GM19324 (cell line): ENCODE data around the gene CERK.
"Not testable (repeated sequence)": the region's sequence is repeated elsewhere in the genome, so short reads cannot be mapped to it uniquely, and the experiment has no call there.

ENCODE experiments used
- ATAC-seq: cut with Tn5 transposase; IDR thresholded peaks from one replicate; pipeline ENCODE4 v1.9.1; 2021; ENCODE audit warnings: mild to moderate bottlenecking, moderate library complexity; ENCODE audit not compliant: unreplicated experiment, low FRiP score

The CERK gene

DNA sequence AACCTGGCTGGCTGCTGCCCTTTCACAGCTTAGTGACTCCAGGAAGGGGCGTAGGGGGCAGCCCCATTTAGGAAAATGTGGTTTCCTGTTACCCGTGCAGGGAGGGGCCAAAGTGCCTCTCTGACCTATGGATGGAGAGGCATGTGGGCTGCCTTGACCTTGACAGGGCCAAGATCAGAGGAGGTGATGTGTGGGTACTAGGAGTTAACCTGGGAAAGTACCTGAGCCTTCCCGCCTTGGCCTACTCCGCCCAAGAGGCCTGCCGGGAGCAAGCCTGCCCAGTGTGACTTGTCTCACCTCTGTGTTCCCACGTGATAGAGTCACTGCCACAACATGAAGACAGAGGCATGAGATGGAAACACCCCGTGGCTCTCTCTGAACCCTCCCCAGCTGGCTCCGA lies 84.5 kb downstream of the CERK start:
- no peak for ATAC-seq

DNA sequence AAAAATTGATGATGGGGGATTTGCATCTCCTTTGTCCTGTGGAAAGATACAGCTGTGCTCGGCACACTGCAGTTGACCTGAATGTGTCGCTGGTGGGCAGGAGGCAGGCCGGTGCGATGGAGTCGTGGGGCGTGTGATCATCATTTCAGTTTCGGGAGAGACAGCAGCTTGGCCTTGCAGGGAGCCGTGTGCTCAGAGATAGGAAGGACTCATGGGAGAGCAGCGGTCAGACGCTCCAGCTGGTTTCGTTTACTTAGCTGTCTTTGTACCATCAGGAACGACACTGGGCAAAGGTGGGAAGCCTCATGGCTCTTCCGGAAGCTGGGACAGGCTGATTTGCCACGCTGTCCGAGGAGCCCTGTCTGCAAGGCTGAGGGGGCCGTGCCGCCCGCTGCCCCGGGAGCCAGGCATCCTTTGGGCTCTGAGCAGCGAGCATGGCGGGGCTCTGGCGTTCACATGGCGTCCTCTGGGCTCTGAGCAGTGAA lies 85.2 kb downstream of the CERK start:
- ATAC-seq, result no peak

DNA sequence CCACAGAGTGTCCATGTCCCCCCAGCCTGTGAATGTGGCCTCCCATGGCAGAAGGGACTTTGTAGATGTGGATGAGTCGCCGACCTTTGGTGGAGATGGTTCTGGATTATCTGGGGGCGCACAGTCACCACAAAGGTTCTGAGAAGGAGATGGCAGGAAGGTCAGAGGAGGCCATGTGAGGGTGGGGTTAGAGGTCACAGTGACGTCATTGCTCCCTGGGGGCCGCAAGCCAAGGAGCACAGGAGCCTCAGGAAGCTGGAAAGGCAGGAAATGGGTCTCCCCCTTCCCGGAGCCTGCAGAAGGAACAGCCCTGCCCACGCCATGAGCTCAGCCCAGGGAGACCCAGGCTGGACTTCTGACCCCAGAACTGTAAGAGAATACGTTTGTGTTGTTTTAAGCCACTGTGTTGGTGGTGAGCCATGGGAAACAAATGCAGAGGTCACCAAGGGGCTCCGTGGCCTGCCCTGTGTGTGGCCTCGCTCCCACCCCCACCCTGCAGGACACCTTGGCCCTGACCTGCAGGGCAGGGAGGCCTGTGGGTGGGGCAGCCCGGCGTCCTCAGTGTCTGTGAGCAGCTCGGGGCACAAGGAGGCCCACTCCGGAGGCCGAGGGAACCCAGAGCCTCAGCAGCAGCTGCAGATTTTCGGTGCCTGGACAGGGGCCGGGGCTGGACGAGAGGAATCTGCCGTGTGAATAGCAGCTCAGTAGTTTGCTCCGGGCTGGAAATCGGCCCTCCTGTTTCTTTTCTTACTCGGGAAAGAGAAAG lies 85.8 kb downstream of the CERK start:
- no peak for ATAC-seq

DNA sequence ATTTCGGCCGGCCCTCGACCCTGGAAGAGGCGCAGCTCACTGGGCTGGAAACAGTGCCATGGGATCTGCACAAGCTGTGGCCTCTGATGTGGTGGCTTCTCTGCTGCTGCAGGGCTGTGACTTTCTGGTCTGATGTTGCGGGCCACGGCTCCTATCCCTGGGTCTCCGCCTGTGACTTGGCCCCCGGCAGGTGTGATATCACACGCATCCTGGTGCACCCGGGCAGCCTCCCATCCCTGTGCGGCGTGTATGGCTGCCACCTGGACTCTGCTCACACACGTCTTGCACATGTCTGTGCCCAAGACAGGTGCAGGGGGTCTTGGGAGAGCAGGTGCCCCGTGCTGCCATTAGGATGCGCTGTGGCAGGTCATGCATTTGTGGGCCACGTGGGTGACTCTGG lies 86.7 kb downstream of the CERK start:
- no peak for ATAC-seq

DNA sequence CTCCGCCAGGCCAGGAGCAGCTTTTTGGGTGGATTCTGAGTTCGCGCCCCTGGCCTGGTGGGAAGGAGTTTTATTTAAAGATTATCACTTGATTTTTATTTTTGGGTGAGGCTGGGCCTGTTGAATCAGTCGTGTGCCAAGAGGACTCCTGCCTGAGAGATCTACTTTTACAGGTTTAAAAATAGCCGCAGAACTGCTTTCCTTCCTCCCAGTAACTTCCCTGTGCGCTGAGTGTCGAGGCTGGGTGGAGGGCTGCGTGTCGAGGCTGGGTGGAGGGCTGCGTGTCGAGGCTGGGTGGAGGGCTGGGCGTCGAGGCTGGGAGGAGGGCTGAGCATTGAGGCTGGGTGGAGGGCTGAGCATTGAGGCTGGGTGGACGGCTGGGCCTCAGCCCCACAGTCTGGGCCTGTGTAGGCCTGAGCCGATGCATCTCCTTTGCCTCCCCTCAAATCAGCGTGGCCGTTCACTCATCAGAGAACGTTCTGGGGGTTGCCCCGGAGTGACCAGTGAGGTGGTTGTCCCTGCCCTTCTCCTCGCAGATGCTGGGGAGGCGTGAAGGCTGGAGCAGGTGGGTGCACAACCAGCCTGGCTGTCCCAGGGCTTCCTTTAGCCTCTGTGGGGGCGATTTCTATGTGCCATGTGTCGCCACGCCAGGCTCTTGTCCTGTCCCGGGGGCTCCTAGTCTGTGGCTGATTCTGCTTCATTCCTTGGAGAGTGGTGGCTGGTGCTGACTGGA lies 87.8 kb downstream of the CERK start:
- no peak for ATAC-seq

DNA sequence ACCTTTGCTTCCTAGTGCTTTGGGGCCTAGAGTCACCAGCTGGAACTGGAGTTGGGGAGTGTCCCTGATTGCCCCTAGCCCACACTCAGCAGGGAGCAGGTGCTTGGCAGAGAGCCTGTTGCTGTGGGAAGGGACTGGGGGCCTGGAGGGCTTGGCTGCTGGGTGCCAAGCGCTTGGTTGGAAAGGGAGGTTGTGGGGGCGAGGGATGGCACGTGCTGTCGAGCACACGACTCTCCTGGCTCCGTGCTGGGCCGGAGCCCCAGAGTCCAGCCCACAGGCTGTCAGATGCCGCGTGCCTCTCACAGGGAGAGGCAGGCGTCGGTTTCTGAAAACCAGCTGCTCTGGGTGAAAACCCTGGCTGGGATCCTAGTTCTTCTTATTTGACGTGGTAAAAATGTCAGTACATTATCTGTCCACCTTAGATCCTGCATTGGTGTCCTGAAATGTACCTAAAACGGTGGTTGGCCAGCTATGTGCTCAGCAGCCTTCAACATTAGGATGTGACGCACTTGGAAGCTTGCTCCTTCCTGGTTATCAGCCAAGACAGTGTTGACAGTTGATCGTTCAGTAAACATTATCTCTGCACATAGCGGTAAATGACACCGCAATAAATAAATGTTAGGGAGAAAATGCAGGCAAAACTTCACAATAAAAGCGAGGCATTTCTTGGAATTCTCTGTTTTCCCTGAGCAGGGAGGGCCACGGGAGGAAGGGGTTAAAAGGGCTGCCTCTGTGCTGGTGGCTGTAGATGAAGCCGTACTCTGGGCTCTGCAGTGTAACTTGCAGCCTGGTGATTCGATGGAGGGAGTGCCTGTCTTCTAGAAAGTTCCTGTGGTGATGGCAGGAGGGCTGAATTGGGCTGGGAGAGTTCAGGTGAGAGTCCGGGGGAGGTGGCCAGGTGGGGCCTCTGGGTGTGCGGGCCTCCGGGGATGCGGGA lies 88.6 kb downstream of the CERK start:
- ATAC-seq, result no peak

DNA sequence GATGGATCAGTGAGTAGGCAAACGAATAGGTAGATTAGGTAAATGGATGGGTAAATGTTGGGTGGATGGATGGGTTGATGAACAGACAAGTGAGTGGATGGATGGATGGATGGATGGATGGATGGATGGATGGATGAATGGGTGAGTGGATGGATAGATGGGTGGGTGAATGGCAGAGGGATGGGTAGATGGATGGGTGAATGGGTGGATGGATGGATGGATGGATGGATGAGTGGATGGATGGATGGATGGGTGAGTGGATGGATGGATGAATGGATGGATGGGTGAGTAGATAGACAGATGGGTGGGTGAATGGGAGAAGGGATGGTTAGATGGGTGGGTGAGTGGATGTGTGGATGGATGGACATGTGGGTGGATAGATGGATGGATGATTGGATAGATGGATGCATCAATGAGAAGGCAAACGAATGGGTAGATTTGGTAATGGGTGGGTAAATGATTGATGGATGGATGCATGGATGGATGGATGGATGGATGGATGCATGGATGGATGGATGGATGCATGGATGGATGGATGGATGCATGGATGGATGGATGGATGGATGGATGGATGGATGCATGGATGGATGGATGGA lies 89.7 kb downstream of the CERK start:
- not testable (repeated sequence) for ATAC-seq

DNA sequence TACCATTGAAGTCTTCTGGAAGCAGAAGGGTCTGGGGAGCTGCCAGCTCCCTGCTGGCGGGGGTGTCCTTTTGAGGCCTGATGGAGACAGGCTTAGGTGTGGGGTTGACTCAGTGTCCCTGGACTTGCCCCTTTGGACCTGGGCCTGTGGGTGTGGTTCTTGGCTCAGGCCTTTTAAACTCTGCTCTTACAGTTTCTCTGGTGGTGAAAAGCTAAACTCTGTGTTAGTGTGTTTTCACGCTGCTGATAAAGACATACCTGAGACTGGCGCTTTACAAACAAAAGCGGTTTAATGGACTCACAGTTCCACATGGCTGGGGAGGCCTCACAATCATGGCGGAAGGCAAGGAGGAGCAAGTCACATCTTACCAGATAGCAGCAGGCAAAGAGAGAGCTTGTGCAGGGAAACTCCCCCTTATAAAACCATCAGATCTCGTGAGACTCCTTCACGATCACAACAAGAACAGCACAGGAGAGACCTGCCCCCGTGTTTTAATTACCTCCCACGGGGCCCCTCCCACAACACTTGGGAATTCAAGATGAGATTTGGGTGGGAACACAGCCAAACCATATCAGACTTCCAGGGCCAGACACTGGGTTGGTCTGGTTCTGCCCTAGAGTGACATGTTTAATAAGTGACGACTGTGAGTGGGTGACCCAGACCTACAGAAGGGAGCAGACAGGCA lies 91.4 kb downstream of the CERK start:
- no peak for ATAC-seq

DNA sequence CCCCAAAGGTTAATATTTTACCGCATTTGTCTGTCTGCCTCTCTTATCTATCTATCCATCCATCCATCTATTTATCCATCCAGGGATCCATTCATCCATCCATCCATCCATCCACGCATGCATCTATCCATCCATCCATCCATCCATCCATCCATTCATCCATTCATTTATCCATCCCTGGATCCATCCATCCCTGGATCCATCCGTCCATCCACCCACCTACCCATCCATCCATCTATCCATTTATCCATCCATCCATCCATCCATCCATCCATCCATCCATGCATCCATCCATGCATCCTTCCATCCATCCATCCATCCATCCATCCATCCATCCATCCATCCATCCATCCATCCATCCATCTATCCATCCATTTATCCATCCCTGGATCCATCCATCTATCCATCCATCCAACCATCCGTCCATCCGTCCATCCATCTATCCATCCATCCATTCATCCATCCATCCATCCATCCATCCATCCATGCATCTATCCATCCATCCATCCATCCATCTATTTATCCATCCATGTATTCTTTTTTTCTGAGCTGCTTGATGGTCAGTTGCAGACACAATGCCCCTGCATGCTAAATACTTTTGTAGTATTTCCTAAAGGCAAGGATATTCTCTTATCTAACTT lies 95.1 kb downstream of the CERK start:
- ATAC-seq, result not testable (repeated sequence)

DNA sequence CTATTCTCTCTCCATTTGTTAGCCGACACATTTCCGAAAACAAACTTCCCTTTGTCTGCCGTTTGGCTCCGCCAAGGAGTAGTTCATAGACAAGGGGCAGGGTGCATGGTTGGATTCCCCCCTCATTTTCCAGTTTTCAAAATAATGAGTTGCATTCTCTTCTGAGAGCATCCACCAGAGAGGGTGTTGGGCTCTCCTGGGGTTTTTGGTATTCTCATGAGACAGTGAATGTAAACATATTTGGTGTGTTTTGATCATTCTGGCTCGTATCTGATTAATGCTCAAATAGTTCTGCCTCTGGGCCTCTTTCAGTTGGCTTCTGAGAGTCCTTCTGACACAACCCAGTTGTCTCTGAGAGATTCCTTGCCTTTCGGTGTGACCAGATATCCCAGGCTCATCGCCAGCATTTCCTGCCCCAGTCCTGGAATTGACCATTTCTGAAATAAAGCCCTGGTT lies 96.2 kb downstream of the CERK start:
- ATAC-seq, result no peak

DNA sequence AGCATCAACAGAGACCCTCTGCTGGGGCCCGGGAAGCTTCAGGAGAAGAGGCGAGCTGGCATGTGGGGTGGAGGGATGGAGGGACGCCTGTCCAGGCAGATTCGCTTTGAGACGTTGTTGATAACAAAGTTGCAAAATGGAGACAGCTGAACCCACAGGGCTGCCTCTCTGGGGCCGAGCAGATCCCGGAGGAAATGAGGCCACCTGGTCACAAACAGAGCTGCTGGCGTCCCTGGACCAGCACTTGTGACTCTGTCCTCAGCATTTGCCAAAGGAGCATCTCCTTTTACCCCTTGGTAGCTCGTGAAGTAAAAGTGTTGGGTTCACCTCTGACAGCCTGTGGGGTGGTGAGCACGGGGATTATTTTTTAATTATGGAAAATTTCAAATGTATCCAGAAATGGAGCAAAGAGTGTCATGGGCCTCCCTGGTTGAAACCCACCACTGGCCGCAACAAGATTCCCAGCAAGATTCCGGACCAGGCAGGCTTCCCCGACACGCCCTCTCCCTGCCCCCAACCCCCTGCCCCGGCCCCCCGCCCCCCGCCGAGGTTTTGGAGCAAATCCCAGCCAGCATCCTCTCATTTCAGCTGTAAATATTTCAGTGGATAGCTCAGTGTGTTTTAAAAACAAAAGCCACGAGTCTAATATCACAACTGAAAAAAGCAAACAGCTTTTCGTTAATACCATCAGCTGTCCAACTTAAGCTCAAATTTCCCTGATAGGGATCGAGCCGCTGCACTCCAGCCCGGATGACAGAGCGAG lies 97.6 kb downstream of the CERK start:
- ATAC-seq, result no peak

DNA sequence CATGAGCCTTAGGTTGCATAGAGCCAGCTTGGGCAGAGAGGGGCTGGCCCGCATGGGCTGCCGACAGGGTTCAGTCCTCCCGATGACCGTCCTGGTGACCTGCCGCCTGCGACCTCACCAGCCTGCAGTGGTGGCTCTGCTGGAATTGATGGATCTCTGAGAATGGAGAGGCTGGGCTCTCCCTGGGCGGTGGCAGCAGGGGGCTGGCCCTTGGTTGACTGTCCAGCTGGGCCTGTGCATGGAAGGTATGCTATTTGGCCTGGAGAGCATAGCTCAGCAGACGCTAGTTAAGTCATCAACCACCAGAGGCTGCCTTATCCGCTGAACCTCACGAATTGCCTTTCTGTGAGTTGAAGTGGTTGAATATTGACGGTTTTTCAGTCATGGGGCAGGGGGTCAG lies 98.2 kb downstream of the CERK start:
- ATAC-seq, result no peak

DNA sequence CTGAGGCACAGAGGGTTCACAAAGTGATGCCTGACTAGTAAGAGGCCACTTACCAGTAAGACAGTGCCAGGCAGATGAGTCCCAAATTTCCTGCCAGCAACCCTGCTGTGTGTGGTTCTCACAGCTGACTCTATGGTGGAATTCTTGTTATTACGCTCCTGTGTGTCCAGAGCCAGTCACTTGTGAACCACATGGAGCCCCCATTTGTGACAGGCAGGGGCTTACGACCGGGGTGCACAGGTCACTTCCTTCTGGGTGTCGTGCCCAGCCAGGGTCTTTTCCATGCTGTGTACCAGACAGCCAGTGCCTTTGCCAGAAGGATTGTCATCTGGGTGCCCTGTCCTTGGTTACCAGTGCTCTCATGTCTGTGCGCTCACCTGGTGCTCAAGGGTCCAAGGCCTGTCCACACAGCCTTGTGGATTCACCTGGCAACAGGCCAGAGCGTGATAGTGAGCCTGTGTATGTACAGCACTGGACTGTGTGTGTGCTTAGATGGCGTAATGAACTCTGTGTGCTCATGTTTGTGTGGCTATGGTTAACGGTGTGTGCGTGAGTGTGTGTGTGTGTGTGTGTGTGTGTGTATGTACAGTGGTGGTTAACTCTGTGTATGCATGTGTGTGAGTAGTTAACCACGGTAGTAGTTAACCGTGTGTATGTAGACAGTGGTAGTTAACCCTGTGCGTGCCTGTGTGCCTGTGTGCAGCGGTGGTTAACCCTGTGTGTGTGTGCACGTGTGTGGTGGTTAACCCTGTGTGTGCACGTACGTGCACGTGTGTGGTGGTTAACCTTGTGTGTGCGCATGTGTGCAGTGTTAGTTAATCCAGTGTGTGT lies 99.2 kb downstream of the CERK start:
- ATAC-seq, result no peak

DNA sequence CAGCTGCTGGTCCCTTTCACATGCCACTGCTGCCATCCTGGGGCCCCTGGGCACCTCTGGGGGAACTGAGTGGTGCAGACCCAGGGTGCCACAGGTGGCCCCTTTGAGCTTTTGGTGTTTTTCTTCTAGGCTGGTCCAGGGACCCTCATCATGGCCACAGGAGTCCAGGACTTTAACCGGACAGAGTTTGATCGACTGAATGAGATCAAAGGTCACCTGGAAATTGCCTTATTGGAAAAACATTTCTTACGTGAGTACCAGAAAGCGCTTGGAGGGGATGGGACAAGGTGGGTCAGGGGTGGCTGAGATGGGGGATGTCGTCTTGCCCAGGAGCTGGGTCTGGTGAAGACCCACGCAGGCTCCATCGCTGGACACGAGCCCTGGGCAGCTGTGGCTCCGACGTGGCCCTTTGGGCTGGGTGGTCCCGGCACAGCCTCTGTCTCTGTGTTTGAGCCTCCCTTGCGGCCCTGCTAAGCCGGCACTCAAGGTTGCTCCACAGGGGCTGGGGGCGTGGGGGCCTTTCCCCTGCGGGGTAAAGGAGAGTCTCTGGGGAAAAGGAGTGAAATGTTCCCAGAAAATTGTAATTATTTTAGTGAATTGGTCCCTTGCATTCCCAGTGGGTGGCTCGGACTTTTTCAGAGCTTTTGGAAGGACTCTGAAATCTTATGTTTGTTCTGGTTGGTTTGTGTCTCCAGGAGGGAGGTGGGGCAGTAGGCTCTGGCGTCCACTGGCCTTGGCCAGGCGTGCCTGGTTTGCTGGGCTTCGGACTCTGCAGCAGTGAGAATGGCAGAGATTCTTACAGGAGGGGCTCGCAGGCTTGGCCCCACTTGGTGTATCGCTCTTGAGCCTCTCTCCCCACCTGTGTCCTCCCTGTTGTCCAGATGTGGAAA lies 100.1 kb downstream of the CERK start:
- no peak for ATAC-seq

DNA sequence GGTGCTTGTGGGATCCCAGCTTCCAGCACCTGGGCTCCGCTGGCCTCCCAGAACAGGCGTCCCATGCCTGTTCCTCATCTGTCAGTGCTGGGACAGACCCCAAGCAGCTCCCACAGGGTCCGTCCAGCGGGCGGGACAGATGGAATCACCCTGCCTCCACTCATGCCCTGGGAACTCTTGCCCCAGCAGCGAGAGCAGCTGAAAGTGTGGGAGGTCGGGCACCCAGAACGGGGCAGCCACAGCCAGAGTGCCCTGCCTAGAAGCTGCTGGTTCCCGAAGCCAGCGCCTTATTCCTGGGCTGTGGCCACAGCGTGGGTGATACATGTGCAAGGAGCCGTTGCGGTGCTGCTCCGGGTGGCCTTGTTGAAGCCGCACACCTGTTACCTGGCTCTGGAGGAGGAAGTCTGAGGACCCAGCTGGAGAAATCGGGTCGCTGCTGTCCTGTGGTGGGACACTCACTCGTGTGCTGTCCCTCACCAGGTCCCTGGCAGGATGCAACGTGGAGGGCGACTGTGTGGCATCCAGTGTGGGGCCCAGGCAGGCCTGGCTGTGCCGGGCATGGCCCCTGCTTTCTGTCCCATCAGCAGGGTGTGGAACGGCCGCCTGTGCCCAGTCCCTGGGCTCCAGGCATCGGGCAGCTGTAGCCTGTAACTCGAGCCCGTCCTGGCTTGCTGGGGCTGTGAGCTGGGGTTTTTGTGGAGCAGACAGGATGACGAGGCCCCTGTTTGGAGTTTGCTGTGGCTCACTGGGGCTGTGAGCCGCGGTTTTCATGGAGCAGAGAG lies 101.6 kb downstream of the CERK start:
- ATAC-seq, result no peak

DNA sequence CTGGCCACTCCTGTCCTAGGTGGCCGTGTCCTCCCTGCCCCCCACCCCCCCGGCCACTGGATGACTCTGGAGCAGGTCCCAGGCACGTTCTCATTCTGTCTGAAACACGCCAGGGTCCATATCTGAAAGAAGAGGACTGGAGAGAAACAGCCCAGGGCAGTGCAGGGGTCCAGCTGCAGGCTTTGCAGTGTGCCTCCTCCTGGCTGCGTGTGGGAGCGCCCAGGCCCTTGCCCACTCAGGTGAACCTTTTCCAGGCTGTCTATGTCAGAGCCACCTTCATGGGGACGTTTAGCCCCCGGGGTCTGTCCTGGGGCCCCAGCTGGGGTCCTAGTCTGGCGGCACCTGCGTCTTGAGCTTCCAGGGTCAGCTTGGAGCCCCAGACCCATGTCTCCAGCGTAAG lies 102.3 kb downstream of the CERK start:
- ATAC-seq, result no peak
